ENCODE data around the gene CFAP65. TPM values are rescaled to one million over a fixed set of nuclear protein-coding genes. Genes with fewer than 3 reads are reported as not detected.
A peak's percentile ranks its signal among the peaks of the same experiment; 100 is the strongest.

CFAP65 gene
- total and polyA plus RNA-seq, 2 of the 13 experiments (the other 11 are each of a cell fraction or from before 2014, with no cell fraction given), result 0.05 TPM; not detected in 1

- TF ChIP-seq HBP1 (CRISPR knock-in tag; IDR thresholded peaks at IDR 0.05; ENCODE audit: low read depth) (peak; percentile 64; the same call in 1 of the 2 replicates), NCOA2 (CRISPR knock-in tag; IDR thresholded peaks at IDR 0.05) (peak; percentile 61; the same call in 1 of the 2 replicates), MAFF (IDR thresholded peaks at IDR 0.05; ENCODE audit: low read depth, low read length) (no peak), ZNF235 (CRISPR knock-in tag; IDR thresholded peaks at IDR 0.05; ENCODE audit: borderline replicate concordance) (peak; percentile 74; the same call in 1 of the 2 replicates), ZNF737 (CRISPR knock-in tag; IDR thresholded peaks at IDR 0.05; ENCODE audit: borderline replicate concordance) (no peak), MATR3 (CRISPR knock-in tag; IDR thresholded peaks at IDR 0.05) (no peak), ZNF850 (CRISPR knock-in tag; conservative IDR thresholded peaks at IDR 0.05) (no peak), ZNF549 (CRISPR knock-in tag; IDR thresholded peaks at IDR 0.05) (no peak), FOXC1 (CRISPR knock-in tag; IDR thresholded peaks at IDR 0.05; ENCODE audit: borderline replicate concordance) (peak; percentile 78; the same call in 1 of the 2 replicates), ZNF24 (IDR thresholded peaks at IDR 0.05) (no peak), ZNF646 (CRISPR knock-in tag; IDR thresholded peaks at IDR 0.05) (peak; percentile 33; the same call in 1 of the 2 replicates), TP53 (CRISPR knock-in tag; conservative IDR thresholded peaks at IDR 0.05) (0 out of 2 replicates have a peak, but pooled peaks have one; percentile 45), ZNF256 (CRISPR knock-in tag; conservative IDR thresholded peaks at IDR 0.05) (peak; percentile 96; the same call in 1 of the 2 replicates), YY1 (IDR thresholded peaks at IDR 0.05; ENCODE audit: insufficient read depth, insufficient replicate concordance, low read depth, low read length) (no peak), SOX13 (IDR thresholded peaks at IDR 0.05) (no peak), SOX13 (CRISPR knock-in tag; conservative IDR thresholded peaks at IDR 0.05 in 1 of 2, IDR thresholded peaks at IDR 0.05 in 1 of 2) (peak in 1 of 2 experiments; percentile 52; a peak in 2 of 4 replicates), MED8 (CRISPR knock-in tag; IDR thresholded peaks at IDR 0.05; ENCODE audit: insufficient replicate concordance) (no peak), MEF2D (CRISPR knock-in tag; IDR thresholded peaks at IDR 0.05) (peak; percentile 88), POGK (CRISPR knock-in tag; conservative IDR thresholded peaks at IDR 0.05) (peak; percentile 72; the same call in 1 of the 2 replicates), ZEB1 (IDR thresholded peaks at IDR 0.05; ENCODE audit: insufficient replicate concordance, low read depth) (no peak), HDAC6 (IDR thresholded peaks at IDR 0.05; ENCODE audit: low read depth, low read length) (no peak)
These were observed 78.3 kb downstream of the CFAP65 start (continued) for GRCh38 chr2:218962859-218963492.

All from HepG2 (cell line).